Ascending aorta (tissue), 2 donors: ENCODE measurements around the gene OTOR. TPM values are rescaled to one million over a fixed set of nuclear protein-coding genes. Genes with fewer than 3 reads are reported as not detected.

Source experiments
- DNase-seq, 2 donors: peaks; one replicate each; pipeline ENCODE4 v3.0.0-alpha.2; 2019; ENCODE audit warnings: low spot score in 2 of 2
- H3K27ac ChIP-seq, 2 donors: fragments of 200-600 bp; sonication (generic); one replicate each; pipeline ENCODE4 v1.5.1; 2016 to 2017; ENCODE audit warnings: mild to moderate bottlenecking in 1 of 2
- H3K27me3 ChIP-seq: fragments of 200-600 bp; sonication (generic); one replicate; pipeline ENCODE4 v1.5.1; 2017
- H3K36me3 ChIP-seq, 2 donors: fragments of 200-600 bp; sonication (generic); one replicate each; pipeline ENCODE4 v1.5.1; 2016
- H3K4me1 ChIP-seq, 2 donors: fragments of 200-600 bp; sonication (generic); one replicate each; pipeline ENCODE4 v1.5.1; 2016 to 2017; ENCODE audit warnings: mild to moderate bottlenecking in 1 of 2
- H3K4me3 ChIP-seq, 2 donors: fragments of 200-600 bp; sonication (generic); one replicate each; pipeline ENCODE4 v1.5.1; 2016 to 2017; ENCODE audit warnings: mild to moderate bottlenecking in 1 of 2
- H3K9me3 ChIP-seq, 2 donors: fragments of 200-600 bp; sonication (generic); one replicate each; pipeline ENCODE4 v1.5.1; 2016
- intact Hi-C: fragments of 100-400 bp; cut with DNase I; formaldehyde crosslinking; loops from one replicate; pipeline ENCODE4 v1.15.1; 2023
- total RNA-seq: library from RNA; depleted of rRNA; stranded (reverse); fragments of >200 nt; gene quantifications from one replicate; pipeline ENCODE4 v1.1.0, GENCODE V29; 2016
- TF ChIP-seq, protein P1 (sequence below), 3 experiments: fragments of 200-600 bp in 2 of 3; fragments of 450-650 bp in 1 of 3; sonication (generic) in 2 of 3; IDR thresholded peaks; one replicate each; pipeline ENCODE4 v1.5.1; 2016 to 2019; ENCODE audit warnings: antibody characterized with exemption in 3 of 3, mild to moderate bottlenecking in 1 of 3, moderate library complexity in 1 of 3

The OTOR gene
- total RNA-seq, 1 donor from 2014 or later = not detected

- DNase-seq = no peak
- H3K9me3 ChIP-seq = peaks cover 0 to 5% of the 10 kb centered on the region in 2 donors
- intact Hi-C loops = no loop called here
Measured at GRCh38 chr20:16777126-16777525, 29.0 kb downstream of the OTOR start.

GRCh38 chr20:16778159-16778558, 30.0 kb downstream of the OTOR start:
- no peak for DNase-seq
- TF ChIP-seq, protein P1, sequence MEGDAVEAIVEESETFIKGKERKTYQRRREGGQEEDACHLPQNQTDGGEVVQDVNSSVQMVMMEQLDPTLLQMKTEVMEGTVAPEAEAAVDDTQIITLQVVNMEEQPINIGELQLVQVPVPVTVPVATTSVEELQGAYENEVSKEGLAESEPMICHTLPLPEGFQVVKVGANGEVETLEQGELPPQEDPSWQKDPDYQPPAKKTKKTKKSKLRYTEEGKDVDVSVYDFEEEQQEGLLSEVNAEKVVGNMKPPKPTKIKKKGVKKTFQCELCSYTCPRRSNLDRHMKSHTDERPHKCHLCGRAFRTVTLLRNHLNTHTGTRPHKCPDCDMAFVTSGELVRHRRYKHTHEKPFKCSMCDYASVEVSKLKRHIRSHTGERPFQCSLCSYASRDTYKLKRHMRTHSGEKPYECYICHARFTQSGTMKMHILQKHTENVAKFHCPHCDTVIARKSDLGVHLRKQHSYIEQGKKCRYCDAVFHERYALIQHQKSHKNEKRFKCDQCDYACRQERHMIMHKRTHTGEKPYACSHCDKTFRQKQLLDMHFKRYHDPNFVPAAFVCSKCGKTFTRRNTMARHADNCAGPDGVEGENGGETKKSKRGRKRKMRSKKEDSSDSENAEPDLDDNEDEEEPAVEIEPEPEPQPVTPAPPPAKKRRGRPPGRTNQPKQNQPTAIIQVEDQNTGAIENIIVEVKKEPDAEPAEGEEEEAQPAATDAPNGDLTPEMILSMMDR (IDR thresholded peaks at IDR 0.05) = no peak
- no peaks in the 10 kb centered on the region for H3K36me3 ChIP-seq
- no peak overlapping the region for H3K27ac ChIP-seq
- no peaks in the 10 kb centered on the region for H3K27me3 ChIP-seq
- H3K4me3 ChIP-seq = no peak overlapping the region
- intact Hi-C loops = no loop called here
- peaks cover 0 to 8% of the 10 kb centered on the region in 2 donors for H3K9me3 ChIP-seq
- no peaks in the 10 kb centered on the region for H3K4me1 ChIP-seq

More at GRCh38 chr20:16777126-16777525, 29.0 kb downstream of the OTOR start:
- Histone ChIP-seq H3K4me3 (no peak overlapping the region), H3K27ac (no peak overlapping the region), H3K27me3 (no peaks in the 10 kb centered on the region), H3K4me1 (no peaks in the 10 kb centered on the region), H3K36me3 (no peaks in the 10 kb centered on the region)
- TF ChIP-seq, protein P1 (IDR thresholded peaks at IDR 0.05) = no peak

GRCh38 chr20:16781496-16781895, 33.3 kb downstream of the OTOR start:
- Histone ChIP-seq H3K4me1 (no peaks in the 10 kb centered on the region), H3K27ac (no peak overlapping the region), H3K9me3 (peaks cover 0 to 3% of the 10 kb centered on the region in 2 donors), H3K27me3 (no peaks in the 10 kb centered on the region), H3K36me3 (no peaks in the 10 kb centered on the region), H3K4me3 (no peak overlapping the region)
- DNase-seq = no peak
- intact Hi-C loops = no loop called here
- TF ChIP-seq, protein P1 (IDR thresholded peaks at IDR 0.05) = no peak

- H3K4me3 ChIP-seq = no peak overlapping the region
- H3K27me3 ChIP-seq = no peaks in the 10 kb centered on the region
- intact Hi-C loops = no loop called here
- no peaks in the 10 kb centered on the region for H3K36me3 ChIP-seq
- no peak overlapping the region for H3K27ac ChIP-seq
- TF ChIP-seq, protein P1 (IDR thresholded peaks at IDR 0.05) = no peak
- no peak for DNase-seq
- peaks cover 0 to 3% of the 10 kb centered on the region in 2 donors for H3K9me3 ChIP-seq
- H3K4me1 ChIP-seq = no peaks in the 10 kb centered on the region
Measured at GRCh38 chr20:16785226-16785625, 37.1 kb downstream of the OTOR start.

Other genes starting within 250 kb of the OTOR start
- gene KIF16B, start 174.9 kb upstream of the OTOR start, total RNA-seq = 6.3 TPM
- 3.4 TPM for gene SNRPB2, start 18.3 kb upstream of the OTOR start, total RNA-seq